GM18909 (cell line): Measurements from ENCODE around the gene PDLIM1.
A peak's percentile ranks its signal among the peaks of the same experiment; 100 is the strongest.

Source experiments
- ATAC-seq: cut with Tn5 transposase; IDR thresholded peaks from one replicate; pipeline ENCODE4 v1.9.1; 2021; ENCODE audit warnings: mild to moderate bottlenecking; ENCODE audit not compliant: unreplicated experiment, poor library complexity

Gene PDLIM1

GRCh38 chr10:95273393-95274312 lies 17.1 kb downstream of the PDLIM1 start:
- no peak for ATAC-seq

- no peak for ATAC-seq
Measured at GRCh38 chr10:95268438-95268837, 22.4 kb downstream of the PDLIM1 start.

GRCh38 chr10:95267251-95267650 lies 23.6 kb downstream of the PDLIM1 start:
- no peak for ATAC-seq

GRCh38 chr10:95266674-95267095 lies 24.1 kb downstream of the PDLIM1 start:
- peak; percentile 93 for ATAC-seq

- no peak for ATAC-seq
Measured at GRCh38 chr10:95265572-95265971, 25.2 kb downstream of the PDLIM1 start.

GRCh38 chr10:95264227-95265051 lies 26.4 kb downstream of the PDLIM1 start:
- no peak for ATAC-seq

- ATAC-seq, result no peak
Measured at GRCh38 chr10:95263864-95264226, 27.0 kb downstream of the PDLIM1 start.

GRCh38 chr10:95262763-95263518 lies 27.9 kb downstream of the PDLIM1 start:
- ATAC-seq, result no peak

GRCh38 chr10:95261926-95262325 lies 28.9 kb downstream of the PDLIM1 start:
- ATAC-seq, result no peak

GRCh38 chr10:95260909-95261552 lies 29.8 kb downstream of the PDLIM1 start:
- ATAC-seq, result no peak

GRCh38 chr10:95260397-95260881 lies 30.4 kb downstream of the PDLIM1 start:
- no peak for ATAC-seq

- ATAC-seq, result no peak
Measured at GRCh38 chr10:95257849-95258248, 33.0 kb downstream of the PDLIM1 start.

- ATAC-seq, result no peak
Measured at GRCh38 chr10:95256268-95256667, 34.5 kb downstream of the PDLIM1 start.

- no peak for ATAC-seq
Measured at GRCh38 chr10:95254629-95255028, 36.2 kb downstream of the PDLIM1 start.

- ATAC-seq, result no peak
Measured at GRCh38 chr10:95253686-95254085, 37.1 kb downstream of the PDLIM1 start.

GRCh38 chr10:95253007-95253406 lies 37.8 kb downstream of the PDLIM1 start:
- no peak for ATAC-seq

- ATAC-seq, result no peak
Measured at GRCh38 chr10:95250856-95251255, 39.9 kb downstream of the PDLIM1 start.

- ATAC-seq, result no peak
Measured at GRCh38 chr10:95249467-95249866, 41.3 kb downstream of the PDLIM1 start.

- ATAC-seq, result no peak
Measured at GRCh38 chr10:95248989-95249388, 41.8 kb downstream of the PDLIM1 start.
